Adrenal gland (tissue), 12 donors: ENCODE measurements around the gene NR4A1. TPM values are rescaled to one million over a fixed set of nuclear protein-coding genes. Genes with fewer than 3 reads are reported as not detected.

Experiments
- DNase-seq, 7 donors: peaks; one replicate each; pipeline ENCODE4 v3.0.0-alpha.2; 2019 to 2020
- H3K27ac ChIP-seq, 5 donors: fragments of 200-600 bp; sonication (generic) in 4 of 5; 1 replicate in 3 of 5; 2 replicates in 2 of 5; pipeline versions ENCODE4 v1.5.1 to v1.8.0; 2016 to 2020; ENCODE audit warnings: mild to moderate bottlenecking in 1 of 5
- H3K27me3 ChIP-seq: fragments of 200-600 bp; 2 replicates; pipeline ENCODE4 v1.8.0; 2021
- H3K36me3 ChIP-seq, 2 donors: fragments of 200-600 bp; replicated peaks in 1 of 2; 1 replicate in 1 of 2; 2 replicates in 1 of 2; pipeline versions ENCODE4 v1.5.1 to v1.8.0; 2018 to 2022
- H3K4me1 ChIP-seq, 2 donors: fragments of 200-600 bp; replicated peaks in 1 of 2; 1 replicate in 1 of 2; 2 replicates in 1 of 2; pipeline versions ENCODE4 v1.5.1 to v1.8.0; 2018 to 2021
- H3K4me3 ChIP-seq, 4 donors: fragments of 200-600 bp; sonication (generic) in 3 of 4; one replicate each; pipeline ENCODE4 v1.5.1; 2016 to 2018
- H3K9me3 ChIP-seq, 3 donors: fragments of 200-600 bp; sonication (generic) in 1 of 3; replicated peaks in 1 of 3; 1 replicate in 2 of 3; 2 replicates in 1 of 3; pipeline versions ENCODE4 v1.5.1 to v1.8.0; 2016 to 2021
- CTCF ChIP-seq, 6 experiments: fragments of 450-650 bp in 4 of 6; fragments of 200-600 bp in 2 of 6; sonication (generic) in 1 of 6; IDR thresholded peaks; 1 replicate in 5 of 6; 2 replicates in 1 of 6; pipeline versions ENCODE4 v1.5.1 to v1.8.0; 2016 to 2021; ENCODE audit warnings: antibody characterized with exemption in 6 of 6, mild to moderate bottlenecking in 2 of 6, moderate library complexity in 1 of 6
- POLR2A ChIP-seq, 2 donors: fragments of 450-650 bp; IDR thresholded peaks; one replicate each; pipeline ENCODE4 v1.6.1; 2017; ENCODE audit warnings: antibody characterized with exemption in 2 of 2, mild to moderate bottlenecking in 2 of 2, moderate library complexity in 1 of 2
- WGBS, 4 donors: extraction: QIAGEN DNeasy Blood & Tissue Kit in 2 of 4; methylation state at CpG; one replicate each; pipeline versions ENCODE4 v1.1.5 to v1.1.7; 2013 to 2017; 5-methylcytosine and 5-hydroxymethylcytosine counted together
- intact Hi-C, 2 donors: fragments of 100-400 bp; cut with DNase I; formaldehyde crosslinking; loops; one replicate each; pipeline versions ENCODE4 v1.14.1 to v1.15.0; 2022 to 2023
- polyA plus RNA-seq, 3 donors: library from polyadenylated mRNA; stranded (reverse); fragments of 200-250 nt in 2 of 3; fragments of 350-450 nt in 1 of 3; fragmentation: Illumina TruSeq in 1 of 3; extraction: RNeasy Lipid Tissue Mini Kit (QIAGEN cat#74804) in 1 of 3; gene quantifications; one replicate each; pipeline ENCODE4 v1.2.3, GENCODE V29; 2013 to 2014
- total RNA-seq, 9 donors: library from RNA; depleted of rRNA in 4 of 9; stranded (reverse); fragments of >200 nt in 4 of 9; fragments of 120-200 nt in 1 of 9; fragmentation: NEBNext Ultra II Directional in 1 of 9; extraction: Animal tissue kit (Norgen Biotek cat#: 25700) in 1 of 9; gene quantifications; one replicate each; pipeline versions ENCODE4 v1.1.0 to v1.2.4, GENCODE V29; 2013 to 2023
- donor health status: healthy with polysubstance abuse.
- donor health status: Bipolar disorder and iron deficiency.
- donor health status: DM: yes; HTN: yes; CAD: no.
- donor health status: DM: no; HTN: no; CAD: no.
- donor health status: DM: no; HTN: no; CAD: no.
- donor health status: DM: yes; HTN: yes; CAD: no.

Gene NR4A1
- total and polyA plus RNA-seq, 12 donors: 19.0 to 854 (median 185) TPM

- Histone ChIP-seq H3K4me1 (no peaks in the 10 kb centered on the region), H3K4me3 (no peak overlapping the region), H3K27ac (no peak overlapping the region), H3K9me3 (no peaks in the 10 kb centered on the region), H3K36me3 (no peaks in the 10 kb centered on the region), H3K27me3 (peaks cover 6% of the 10 kb centered on the region)
- 86 to 92% (median 89%) methylated on average over 16 of the region's 16 CpGs for WGBS, 4 donors
- intact Hi-C loops: no loop called here
- TF ChIP-seq POLR2A (IDR thresholded peaks at IDR 0.05) (no peak), CTCF (IDR thresholded peaks at IDR 0.05) (no peak)
- DNase-seq: no peak
Observed at GRCh38 chr12:52013626-52014310, 37.5 kb upstream of the NR4A1 start.

DNA sequence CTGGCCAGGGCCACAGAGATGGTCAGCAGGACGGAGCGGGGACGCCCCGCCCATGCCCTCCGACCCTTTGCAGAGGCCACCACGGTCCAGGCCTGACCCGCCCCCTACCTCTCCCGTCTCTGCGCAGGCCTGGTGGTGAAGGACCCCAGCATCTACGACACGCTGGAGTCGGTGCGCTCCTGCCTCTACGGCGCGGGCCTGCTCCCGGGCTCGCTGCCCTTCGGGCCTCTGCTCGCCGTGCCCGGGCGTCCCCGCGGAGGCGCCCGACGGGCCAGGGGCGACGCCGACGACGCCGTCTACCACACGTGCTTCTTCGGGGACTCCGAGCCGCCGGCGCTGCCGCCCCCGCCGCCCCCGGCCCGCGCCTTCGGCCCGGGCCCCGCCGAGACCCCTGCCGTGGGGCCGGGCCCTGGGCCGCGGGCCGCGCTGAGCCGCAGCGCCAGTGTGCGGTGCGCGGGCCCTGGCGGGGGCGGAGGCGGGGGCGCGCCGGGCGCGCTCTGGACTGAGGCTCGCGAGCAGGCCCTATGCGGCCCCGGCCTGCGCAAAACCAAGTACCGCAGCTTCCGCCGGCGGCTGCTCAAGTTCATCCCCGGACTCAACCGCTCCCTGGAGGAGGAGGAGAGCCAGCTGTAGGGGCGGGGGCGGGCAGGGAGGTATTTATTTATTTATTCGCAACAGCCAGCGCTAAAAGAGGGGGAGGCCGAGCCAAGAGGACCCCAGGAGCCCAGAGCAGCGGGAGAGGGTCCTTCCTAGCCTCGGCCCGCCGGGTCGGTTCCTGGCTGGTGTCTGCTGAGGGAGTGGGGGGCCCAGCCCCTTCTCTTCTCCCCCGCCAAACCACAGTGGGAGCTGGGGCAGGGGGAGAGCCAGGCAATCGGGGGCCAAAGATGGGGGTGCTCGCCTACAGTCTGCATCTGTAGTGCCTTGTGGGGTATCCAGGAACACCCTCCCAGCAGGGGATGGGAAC is 36.4 kb upstream of the NR4A1 start:
- Histone ChIP-seq H3K36me3 (no peaks in the 10 kb centered on the region), H3K27ac (no peak overlapping the region), H3K4me1 (no peaks in the 10 kb centered on the region), H3K4me3 (no peak overlapping the region), H3K9me3 (no peaks in the 10 kb centered on the region), H3K27me3 (peaks cover 6% of the 10 kb centered on the region)
- TF ChIP-seq CTCF (IDR thresholded peaks at IDR 0.05) (no peak), POLR2A (IDR thresholded peaks at IDR 0.05) (no peak)
- DNase-seq: no peak
- intact Hi-C loops: no loop called here
- 61 to 79% (median 71%) methylated on average over 33 to 93 of the region's 93 CpGs for WGBS, 4 donors

- Histone ChIP-seq H3K27me3 (peaks cover 6% of the 10 kb centered on the region), H3K4me3 (no peak overlapping the region), H3K36me3 (no peaks in the 10 kb centered on the region), H3K4me1 (no peaks in the 10 kb centered on the region), H3K9me3 (no peaks in the 10 kb centered on the region), H3K27ac (no peak overlapping the region)
- 71 to 82% (median 79%) methylated on average over 7 to 10 of the region's 10 CpGs for WGBS, 4 donors
- intact Hi-C loops: no loop called here
- TF ChIP-seq CTCF (IDR thresholded peaks at IDR 0.05): no peak
- no peak for TF ChIP-seq POLR2A (IDR thresholded peaks at IDR 0.05)
- DNase-seq: no peak
Observed at GRCh38 chr12:52015532-52016041, 35.7 kb upstream of the NR4A1 start.

DNA sequence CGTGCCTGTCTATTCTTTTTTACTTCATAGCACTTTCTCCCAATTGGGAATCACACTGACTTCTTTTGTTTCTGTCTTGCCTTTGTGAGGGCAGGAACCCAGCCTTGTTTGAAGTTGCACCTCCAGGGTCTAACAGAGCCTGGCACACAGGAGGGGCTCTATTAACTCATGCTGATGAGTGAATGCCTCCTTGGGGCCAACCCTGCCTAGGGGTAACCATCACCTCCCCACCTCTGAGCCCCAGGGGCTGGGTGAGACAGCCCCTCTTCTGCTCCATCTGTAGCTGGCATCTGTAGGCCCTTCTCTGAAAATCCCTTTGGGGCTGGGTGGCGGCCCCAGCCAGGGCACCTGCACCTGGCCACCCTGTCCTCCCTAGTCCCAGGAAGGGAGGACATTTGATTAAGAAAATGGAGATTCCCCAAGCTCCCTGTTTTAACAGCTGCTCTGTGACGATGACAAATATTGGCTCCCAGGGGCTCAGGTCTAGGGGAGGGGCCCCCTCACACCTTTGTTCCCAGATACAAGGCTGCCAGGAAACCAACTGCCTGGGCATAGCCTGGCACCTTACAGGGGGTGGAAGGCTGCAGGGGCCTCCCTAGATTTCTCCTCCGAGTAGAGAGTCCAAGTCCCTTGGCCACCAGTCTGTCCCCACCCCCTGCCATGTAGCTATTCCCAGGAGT is 32.7 kb upstream of the NR4A1 start:
- H3K4me1 ChIP-seq: peaks cover 7 to 8% of the 10 kb centered on the region in 2 donors
- no peaks in the 10 kb centered on the region for H3K9me3 ChIP-seq
- intact Hi-C loops: no loop called here
- no peaks in the 10 kb centered on the region for H3K36me3 ChIP-seq
- H3K27ac ChIP-seq: no peak overlapping the region
- no peak for DNase-seq
- H3K4me3 ChIP-seq: no peak overlapping the region
- peaks cover 6% of the 10 kb centered on the region for H3K27me3 ChIP-seq
- 80 to 96% (median 83%) methylated on average over 3 to 4 of the region's 4 CpGs for WGBS, 4 donors
- TF ChIP-seq CTCF (IDR thresholded peaks at IDR 0.05): no peak
- no peak for TF ChIP-seq POLR2A (IDR thresholded peaks at IDR 0.05)
